HG02678 (cell line): ENCODE data around the gene TRPV2.
"Not testable (repeated sequence)": the region's sequence is repeated elsewhere in the genome, so short reads cannot be mapped to it uniquely, and the experiment has no call there.

Source experiments
- ATAC-seq: cut with Tn5 transposase; IDR thresholded peaks from one replicate; pipeline ENCODE4 v1.9.1; 2021; ENCODE audit warnings: mild to moderate bottlenecking, moderate library complexity; ENCODE audit not compliant: unreplicated experiment

Gene TRPV2

GRCh38 chr17:16403847-16404246 is 11.5 kb upstream of the TRPV2 start:
- ATAC-seq: not testable (repeated sequence)

GRCh38 chr17:16406742-16407674 is 8.4 kb upstream of the TRPV2 start:
- ATAC-seq: no peak

GRCh38 chr17:16407911-16408588 is 7.3 kb upstream of the TRPV2 start:
- peak; percentile 77 for ATAC-seq

- no peak for ATAC-seq
Observed at GRCh38 chr17:16417399-16417798, 2.0 kb downstream of the TRPV2 start.

GRCh38 chr17:16417896-16418684 is 2.7 kb downstream of the TRPV2 start:
- no peak for ATAC-seq

- ATAC-seq: no peak
Observed at GRCh38 chr17:16418685-16419068, 3.3 kb downstream of the TRPV2 start.

GRCh38 chr17:16419074-16419928 is 3.9 kb downstream of the TRPV2 start:
- ATAC-seq: no peak

- ATAC-seq: no peak
Observed at GRCh38 chr17:16419929-16420271, 4.5 kb downstream of the TRPV2 start.

- no peak for ATAC-seq
Observed at GRCh38 chr17:16422416-16422815, 7.0 kb downstream of the TRPV2 start.

- no peak for ATAC-seq
Observed at GRCh38 chr17:16423226-16423872, 8.0 kb downstream of the TRPV2 start.

- no peak for ATAC-seq
Observed at GRCh38 chr17:16425202-16425601, 9.8 kb downstream of the TRPV2 start.

- ATAC-seq: no peak
Observed at GRCh38 chr17:16425698-16426659, 10.6 kb downstream of the TRPV2 start.

GRCh38 chr17:16427020-16427419 is 11.6 kb downstream of the TRPV2 start:
- no peak for ATAC-seq

- ATAC-seq: no peak
Observed at GRCh38 chr17:16428098-16428882, 12.9 kb downstream of the TRPV2 start.

- ATAC-seq: no peak
Observed at GRCh38 chr17:16429083-16429482, 13.7 kb downstream of the TRPV2 start.

- ATAC-seq: no peak
Observed at GRCh38 chr17:16430650-16431049, 15.3 kb downstream of the TRPV2 start.

GRCh38 chr17:16432017-16432416 is 16.6 kb downstream of the TRPV2 start:
- ATAC-seq: no peak

GRCh38 chr17:16433514-16433913 is 18.1 kb downstream of the TRPV2 start:
- no peak for ATAC-seq
